Sigmoid colon (tissue), 4 donors: ENCODE measurements around the gene LINC00632.

Experiments
- CTCF ChIP-seq, 4 experiments: fragments of 450-650 bp in 3 of 4; fragments of 200-600 bp in 1 of 4; IDR thresholded peaks; one replicate each; pipeline ENCODE4 v1.5.1; 2016 to 2019; ENCODE audit warnings: antibody characterized with exemption in 4 of 4, mild to moderate bottlenecking in 3 of 4, moderate library complexity in 2 of 4
- EP300 ChIP-seq, 4 donors: sonication (generic); formaldehyde crosslinking; IDR thresholded peaks; one replicate each; pipeline ENCODE4 v1.6.1; 2017; ENCODE audit warnings: antibody characterized with exemption in 4 of 4
- POLR2A ChIP-seq, 2 donors: fragments of 450-650 bp; IDR thresholded peaks; one replicate each; pipeline ENCODE4 v1.6.1; 2016; ENCODE audit warnings: antibody characterized with exemption in 2 of 2, mild to moderate bottlenecking in 2 of 2, moderate library complexity in 2 of 2
- POLR2AphosphoS5 ChIP-seq, 4 donors: sonication (generic); formaldehyde crosslinking; IDR thresholded peaks; one replicate each; pipeline ENCODE4 v1.6.1; 2017; ENCODE audit warnings: antibody characterized with exemption in 4 of 4

- TF ChIP-seq CTCF (IDR thresholded peaks at IDR 0.05): no peak
- TF ChIP-seq POLR2A (IDR thresholded peaks at IDR 0.05): no peak
- TF ChIP-seq POLR2AphosphoS5 (IDR thresholded peaks at IDR 0.05): no peak
- no peak for TF ChIP-seq EP300 (IDR thresholded peaks at IDR 0.05)
These were observed 15.9 kb downstream of the LINC00632 start for GRCh38 chrX:140725500-140725899.
